Right lobe of liver (tissue), 4 donors: ENCODE data around the gene GALC.

ENCODE experiments used
- CTCF ChIP-seq, 4 donors: fragments of 200-600 bp in 3 of 4; fragments of 450-650 bp in 1 of 4; IDR thresholded peaks; one replicate each; pipeline versions ENCODE4 v1.5.1 to v1.8.0; 2016 to 2022; ENCODE audit warnings: antibody characterized with exemption in 4 of 4, mild to moderate bottlenecking in 2 of 4
- POLR2A ChIP-seq: fragments of 450-650 bp; IDR thresholded peaks from one replicate; pipeline ENCODE4 v1.6.1; 2017; ENCODE audit warnings: antibody characterized with exemption, mild to moderate bottlenecking
- donor health status: DM: no; HTN: no; CAD: no.
- donor health status: DM: no; HTN: no; CAD: no.
- donor health status: DM: no; HTN: yes; CAD: no.

DNA sequence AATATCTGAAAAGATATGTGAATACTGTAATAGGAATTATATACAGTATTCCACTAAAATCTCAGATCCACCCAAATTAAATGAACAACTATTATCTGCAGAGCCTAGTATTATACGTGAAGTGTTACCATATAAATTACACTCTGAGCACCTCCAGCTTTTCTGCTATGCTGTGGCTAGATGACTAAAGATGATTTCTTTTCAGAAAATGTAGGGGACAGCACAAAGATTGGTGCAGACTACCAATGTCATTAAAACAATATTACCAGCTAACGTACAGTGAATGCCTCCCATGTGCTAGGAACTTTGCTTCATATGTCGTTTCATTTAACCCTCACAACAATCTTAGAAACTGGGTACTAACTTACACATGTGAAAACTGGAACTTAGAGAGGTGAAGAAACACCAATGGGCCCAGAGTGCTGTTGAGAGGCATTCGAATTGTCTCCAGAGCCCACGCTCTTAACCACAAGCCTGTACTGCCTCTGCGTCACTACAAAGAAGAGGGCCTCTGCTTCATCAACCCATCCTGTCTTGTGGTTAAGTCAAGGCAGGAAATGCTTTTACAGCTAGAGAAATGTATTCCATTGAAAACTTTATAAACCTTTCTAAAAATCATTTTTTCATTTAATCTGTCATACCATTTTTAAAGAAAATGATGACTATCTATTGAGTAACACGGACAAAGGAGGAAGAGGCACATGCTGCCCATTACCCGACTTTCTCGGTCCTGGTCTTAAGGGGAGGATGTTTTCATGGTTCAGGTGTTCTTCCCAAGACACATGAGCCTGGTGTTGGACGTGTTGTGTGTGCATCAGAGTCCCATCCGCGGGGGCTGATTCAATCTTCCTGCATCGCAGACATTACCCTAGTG is 13.2 kb upstream of the GALC start:
- TF ChIP-seq POLR2A (peak; percentile 33), CTCF (IDR thresholded peaks at IDR 0.05) (no peak)
